Loucy (cell line): ENCODE data around the gene EPHA5.
"Not testable (repeated sequence)": the region's sequence is repeated elsewhere in the genome, so short reads cannot be mapped to it uniquely, and the experiment has no call there.

Experiments used
- H2AFZ ChIP-seq: fragments of 200-600 bp; sonication (generic); 2 replicates; pipeline ENCODE4 v1.6.0; 2016; ENCODE audit warnings: antibody characterized with exemption, mild to moderate bottlenecking, low read length, moderate library complexity
- H3F3A ChIP-seq: fragments of 200-600 bp; 2 replicates; pipeline ENCODE4 v1.6.0; 2016; ENCODE audit warnings: antibody characterized with exemption, low read depth, mild to moderate bottlenecking
- H3K27me3 ChIP-seq: fragments of 200-600 bp; sonication (generic); 2 replicates; pipeline ENCODE4 v1.6.1; 2014; ENCODE audit warnings: low read length, mild to moderate bottlenecking; ENCODE audit not compliant: insufficient read depth, poor library complexity, severe bottlenecking
- H3K36me3 ChIP-seq: fragments of 200-600 bp; sonication (generic); 2 replicates; pipeline ENCODE4 v1.6.1; 2016; ENCODE audit warnings: low read length; ENCODE audit not compliant: insufficient read depth
- H3K4me1 ChIP-seq: fragments of 200-600 bp; sonication (generic); 2 replicates; pipeline ENCODE4 v1.5.1; 2014; ENCODE audit warnings: low read length, mild to moderate bottlenecking; ENCODE audit not compliant: insufficient read depth, poor library complexity, severe bottlenecking
- H3K4me2 ChIP-seq: fragments of 200-600 bp; sonication (generic); 2 replicates; pipeline ENCODE4 v1.6.0; 2014; ENCODE audit warnings: antibody characterized with exemption, low read length, low read depth, mild to moderate bottlenecking; ENCODE audit not compliant: poor library complexity, severe bottlenecking
- H3K4me3 ChIP-seq: fragments of 200-600 bp; sonication (generic); 2 replicates; pipeline ENCODE4 v1.5.1; 2014; ENCODE audit warnings: low read length, mild to moderate bottlenecking, mixed read lengths; ENCODE audit not compliant: poor library complexity, severe bottlenecking
- H3K79me2 ChIP-seq: fragments of 200-600 bp; sonication (generic); 2 replicates; pipeline ENCODE4 v1.6.1; 2014; ENCODE audit warnings: low read length; ENCODE audit not compliant: insufficient read depth
- H3K9ac ChIP-seq: fragments of 200-600 bp; sonication (generic); 2 replicates; pipeline ENCODE4 v1.6.0; 2014; ENCODE audit warnings: mild to moderate bottlenecking, low read depth, low read length, moderate library complexity; ENCODE audit not compliant: poor library complexity, severe bottlenecking
- H3K9me2 ChIP-seq: fragments of 200-600 bp; sonication (generic); replicated peaks from 2 replicates; pipeline ENCODE4 v1.6.1; 2016; ENCODE audit warnings: low read depth, low read length, mixed read lengths
- H3K9me3 ChIP-seq: fragments of 200-600 bp; sonication (generic); 2 replicates; pipeline ENCODE4 v1.6.1; 2014; ENCODE audit warnings: mild to moderate bottlenecking, antibody characterized with exemption, low read length, low read depth; ENCODE audit not compliant: insufficient read depth
- H4K20me1 ChIP-seq: fragments of 200-600 bp; sonication (generic); 2 replicates; pipeline ENCODE4 v1.6.0; 2014; ENCODE audit warnings: antibody characterized with exemption, low read length, mild to moderate bottlenecking; ENCODE audit not compliant: insufficient read depth, poor library complexity, severe bottlenecking
- EZH2phosphoT487 ChIP-seq: fragments of 200-600 bp; IDR thresholded peaks from 2 replicates; pipeline ENCODE4 v1.6.1; 2018; ENCODE audit warnings: antibody characterized with exemption, mild to moderate bottlenecking, moderate library complexity, borderline replicate concordance
- TF ChIP-seq, protein P1 (sequence below): fragments of 200-600 bp; sonication (generic); conservative IDR thresholded peaks from 2 replicates; pipeline ENCODE4 v1.5.1; 2014; ENCODE audit warnings: mild to moderate bottlenecking, antibody characterized with exemption, low read length

EPHA5 gene

DNA sequence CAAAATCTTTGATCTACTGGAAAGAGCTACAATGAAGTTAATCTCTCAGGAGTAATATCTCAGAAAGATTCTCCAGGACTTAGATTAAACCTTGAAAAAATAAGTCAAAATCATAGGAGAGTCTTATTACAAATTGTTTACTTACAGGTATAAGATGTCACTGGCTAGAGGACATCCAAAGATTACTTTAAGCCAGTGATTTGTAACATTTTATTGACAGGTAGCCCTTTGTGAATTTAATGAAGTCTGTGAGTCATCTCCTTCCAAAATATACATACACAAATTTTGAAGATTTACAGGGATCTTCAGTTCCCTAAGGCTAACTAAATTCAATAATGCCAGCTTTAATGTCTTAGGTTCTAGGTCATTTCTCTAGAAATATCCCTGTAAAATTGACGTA, 359.7 kb downstream of the EPHA5 start:
- Histone ChIP-seq H3K79me2 (no peaks in the 10 kb centered on the region), H3K9me3 (no peaks in the 10 kb centered on the region), H3K27me3 (no peaks in the 10 kb centered on the region), H3K36me3 (no peaks in the 10 kb centered on the region), H3K4me3 (no peak overlapping the region), H3K4me1 (no peaks in the 10 kb centered on the region), H2AFZ (no peak overlapping the region), H3K9ac (no peak overlapping the region), H3K9me2 (no peaks in the 10 kb centered on the region), H4K20me1 (no peaks in the 10 kb centered on the region), H3K4me2 (no peak overlapping the region), H3F3A (no peaks in the 10 kb centered on the region)
- no peak for TF ChIP-seq EZH2phosphoT487
- TF ChIP-seq, protein P1, sequence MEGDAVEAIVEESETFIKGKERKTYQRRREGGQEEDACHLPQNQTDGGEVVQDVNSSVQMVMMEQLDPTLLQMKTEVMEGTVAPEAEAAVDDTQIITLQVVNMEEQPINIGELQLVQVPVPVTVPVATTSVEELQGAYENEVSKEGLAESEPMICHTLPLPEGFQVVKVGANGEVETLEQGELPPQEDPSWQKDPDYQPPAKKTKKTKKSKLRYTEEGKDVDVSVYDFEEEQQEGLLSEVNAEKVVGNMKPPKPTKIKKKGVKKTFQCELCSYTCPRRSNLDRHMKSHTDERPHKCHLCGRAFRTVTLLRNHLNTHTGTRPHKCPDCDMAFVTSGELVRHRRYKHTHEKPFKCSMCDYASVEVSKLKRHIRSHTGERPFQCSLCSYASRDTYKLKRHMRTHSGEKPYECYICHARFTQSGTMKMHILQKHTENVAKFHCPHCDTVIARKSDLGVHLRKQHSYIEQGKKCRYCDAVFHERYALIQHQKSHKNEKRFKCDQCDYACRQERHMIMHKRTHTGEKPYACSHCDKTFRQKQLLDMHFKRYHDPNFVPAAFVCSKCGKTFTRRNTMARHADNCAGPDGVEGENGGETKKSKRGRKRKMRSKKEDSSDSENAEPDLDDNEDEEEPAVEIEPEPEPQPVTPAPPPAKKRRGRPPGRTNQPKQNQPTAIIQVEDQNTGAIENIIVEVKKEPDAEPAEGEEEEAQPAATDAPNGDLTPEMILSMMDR, result no peak

DNA sequence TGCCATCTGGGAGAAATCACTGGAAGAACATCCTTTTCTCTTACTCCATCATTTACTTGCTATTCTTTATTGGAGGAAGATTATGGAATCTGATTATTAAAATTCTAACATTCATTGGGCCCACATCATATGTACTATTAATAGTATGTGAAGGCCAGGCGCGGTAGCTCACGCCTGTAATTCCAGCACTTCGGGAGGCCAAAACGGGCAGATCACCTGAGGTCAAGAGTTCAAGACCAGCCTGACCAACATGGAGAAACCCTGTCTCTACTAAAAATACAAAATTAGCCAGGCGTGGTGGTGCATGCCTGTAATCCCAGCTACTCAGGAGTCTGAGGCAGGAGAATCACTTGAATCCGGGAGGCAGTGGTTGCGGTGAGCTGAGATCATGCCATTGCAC, 361.7 kb downstream of the EPHA5 start:
- not testable (repeated sequence) for H4K20me1 ChIP-seq, H3K79me2 ChIP-seq, H3K4me1 ChIP-seq, H3K9ac ChIP-seq, H3K4me3 ChIP-seq, H3K4me2 ChIP-seq, H3K9me2 ChIP-seq, H3K36me3 ChIP-seq, H2AFZ ChIP-seq, H3K27me3 ChIP-seq, H3K9me3 ChIP-seq, H3F3A ChIP-seq

DNA sequence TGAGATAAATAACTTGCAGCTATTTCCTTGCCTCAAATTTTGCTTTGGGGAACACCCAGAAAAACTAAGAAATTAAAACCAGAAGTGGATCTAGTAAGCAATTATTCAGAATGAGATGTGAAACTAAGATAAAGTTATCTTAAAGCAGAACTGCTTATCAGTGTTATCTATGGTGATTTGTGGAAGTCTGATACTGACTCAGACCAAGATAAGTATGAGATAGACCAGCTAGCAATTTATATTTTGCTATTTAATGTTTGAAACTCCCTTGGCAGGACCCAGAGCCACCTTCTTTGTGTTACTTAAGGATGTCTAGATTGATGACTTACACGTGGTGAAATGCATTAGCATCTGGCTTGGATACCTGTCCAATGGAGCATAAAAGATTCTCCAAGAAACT, 368.1 kb downstream of the EPHA5 start:
- Histone ChIP-seq H3K9me3 (no peaks in the 10 kb centered on the region), H3K27me3 (no peaks in the 10 kb centered on the region), H3K4me1 (no peaks in the 10 kb centered on the region), H2AFZ (no peak overlapping the region), H3K4me2 (no peak overlapping the region), H3K36me3 (no peaks in the 10 kb centered on the region), H4K20me1 (no peaks in the 10 kb centered on the region), H3K9ac (no peak overlapping the region), H3K79me2 (no peaks in the 10 kb centered on the region), H3F3A (no peaks in the 10 kb centered on the region), H3K9me2 (no peaks in the 10 kb centered on the region), H3K4me3 (no peak overlapping the region)
- TF ChIP-seq, protein P1, result no peak
- no peak for TF ChIP-seq EZH2phosphoT487

DNA sequence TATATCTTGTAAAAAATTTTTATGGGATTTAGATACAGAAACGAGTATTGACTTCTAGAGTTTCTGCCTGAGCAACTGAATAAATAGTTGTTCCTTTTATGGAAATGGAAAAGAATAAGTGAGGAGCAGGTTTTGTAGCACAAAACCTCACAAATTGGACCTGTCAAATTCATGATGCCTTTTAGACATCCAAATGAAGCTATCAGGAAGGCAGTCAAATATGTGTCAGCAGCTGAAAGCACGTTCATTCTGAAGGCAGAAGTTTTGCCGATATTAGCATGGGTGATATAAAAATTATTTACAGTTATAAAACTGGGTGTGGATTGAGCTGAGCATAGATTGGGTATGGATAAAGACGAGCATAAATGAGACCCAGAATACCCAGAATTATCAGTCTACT, 374.0 kb downstream of the EPHA5 start:
- H3K36me3 ChIP-seq, result no peaks in the 10 kb centered on the region
- no peak overlapping the region for H3K9ac ChIP-seq
- H3K9me2 ChIP-seq, result no peaks in the 10 kb centered on the region
- no peaks in the 10 kb centered on the region for H3F3A ChIP-seq
- TF ChIP-seq, protein P1, result no peak
- TF ChIP-seq EZH2phosphoT487, result no peak
- H3K79me2 ChIP-seq, result no peaks in the 10 kb centered on the region
- no peak overlapping the region for H3K4me3 ChIP-seq
- H4K20me1 ChIP-seq, result no peaks in the 10 kb centered on the region
- no peaks in the 10 kb centered on the region for H3K9me3 ChIP-seq
- H3K4me2 ChIP-seq, result no peak overlapping the region
- no peaks in the 10 kb centered on the region for H3K27me3 ChIP-seq
- H2AFZ ChIP-seq, result no peak overlapping the region; the same call in 1 of the 2 replicates
- H3K4me1 ChIP-seq, result no peaks in the 10 kb centered on the region
